HEK293 (cell line): Measurements from ENCODE around the gene TTC34.

ENCODE experiments used
- CTCF ChIA-PET: fragments of 350-600 bp; formaldehyde crosslinking; extraction: SDS; loops from one replicate; lab custom pipeline; 2021; ENCODE audit warnings: antibody characterized with exemption; lab: Yijun Ruan, JAX
- POLR2A ChIA-PET: fragments of 300-600 bp; formaldehyde crosslinking; extraction: SDS; loops from one replicate; lab custom pipeline; 2020; ENCODE audit warnings: antibody characterized with exemption, inconsistent platforms; lab: Yijun Ruan, JAX
- H3K27ac ChIP-seq: fragments of 200-500 bp; sonication (Bioruptor generic); 2 replicates; pipeline ENCODE4 v1.5.1; 2014; ENCODE audit warnings: low read depth, low read length, control low read depth, inconsistent platforms; ENCODE audit errors: extremely low read depth
- H3K36me3 ChIP-seq, 2 experiments: fragments of 200-500 bp in 1 of 2; sonication (Bioruptor generic) in 1 of 2; 1 replicate in 1 of 2; 2 replicates in 1 of 2; pipeline ENCODE4 v1.5.1; 2014 to 2017; ENCODE audit warnings: inconsistent platforms in 2 of 2, low read length in 2 of 2; ENCODE audit not compliant: control insufficient read depth in 2 of 2, insufficient read depth in 1 of 2
- H3K4me1 ChIP-seq: fragments of 200-500 bp; sonication (Bioruptor generic); 2 replicates; pipeline ENCODE4 v1.5.1; 2014; ENCODE audit warnings: mild to moderate bottlenecking, low read length, inconsistent platforms; ENCODE audit not compliant: control insufficient read depth, insufficient read depth
- H3K4me3 ChIP-seq: 2 replicates; pipeline ENCODE4 v1.5.1; 2011; ENCODE audit warnings: low read depth, mild to moderate bottlenecking, control low read depth, low read length, moderate library complexity
- H3K9me3 ChIP-seq: fragments of 200-500 bp; sonication (Bioruptor generic); 2 replicates; pipeline ENCODE4 v1.5.1; 2014; ENCODE audit warnings: low read depth, low read length, inconsistent platforms; ENCODE audit not compliant: control insufficient read depth, insufficient read depth
- KLF7 ChIP-seq: fragments of 450-650 bp; formaldehyde crosslinking; IDR thresholded peaks from 2 replicates; pipeline ENCODE4 v1.5.1; 2016; ENCODE audit warnings: missing biosample characterization, missing genetic modification characterization, borderline replicate concordance
- KLF9 ChIP-seq: fragments of 450-650 bp; formaldehyde crosslinking; IDR thresholded peaks from 2 replicates; pipeline ENCODE4 v1.5.1; 2016; ENCODE audit warnings: missing biosample characterization, missing genetic modification characterization, low read depth
- ZBTB26 ChIP-seq: fragments of 450-650 bp; formaldehyde crosslinking; optimal IDR thresholded peaks from 2 replicates; pipeline ENCODE3; 2016; ENCODE audit warnings: missing biosample characterization, mild to moderate bottlenecking, missing genetic modification characterization
- ZBTB8A ChIP-seq: fragments of 450-650 bp; formaldehyde crosslinking; IDR thresholded peaks from 2 replicates; pipeline ENCODE4 v1.5.1; 2016; ENCODE audit warnings: missing biosample characterization, missing genetic modification characterization
- ZFP41 ChIP-seq: fragments of 450-650 bp; formaldehyde crosslinking; IDR thresholded peaks from 2 replicates; pipeline ENCODE4 v1.5.1; 2016; ENCODE audit warnings: missing biosample characterization, missing genetic modification characterization, borderline replicate concordance
- ZNF140 ChIP-seq: fragments of 450-650 bp; formaldehyde crosslinking; IDR thresholded peaks from 2 replicates; pipeline ENCODE4 v1.5.1; 2016; ENCODE audit warnings: missing biosample characterization, missing genetic modification characterization
- ZNF221 ChIP-seq: fragments of 450-650 bp; formaldehyde crosslinking; IDR thresholded peaks from 2 replicates; pipeline ENCODE4 v1.5.1; 2017; ENCODE audit warnings: missing biosample characterization, missing genetic modification characterization, borderline replicate concordance
- ZNF223 ChIP-seq: fragments of 450-650 bp; formaldehyde crosslinking; IDR thresholded peaks from 2 replicates; pipeline ENCODE4 v1.5.1; 2016; ENCODE audit warnings: missing biosample characterization, missing genetic modification characterization
- ZNF26 ChIP-seq: fragments of 450-650 bp; formaldehyde crosslinking; IDR thresholded peaks from 2 replicates; pipeline ENCODE4 v1.5.1; 2016; ENCODE audit warnings: missing biosample characterization, missing genetic modification characterization
- ZNF280C ChIP-seq: fragments of 450-650 bp; formaldehyde crosslinking; IDR thresholded peaks from 2 replicates; pipeline ENCODE4 v1.5.1; 2016; ENCODE audit warnings: missing biosample characterization, missing genetic modification characterization
- ZNF350 ChIP-seq: fragments of 450-650 bp; formaldehyde crosslinking; IDR thresholded peaks from 2 replicates; pipeline ENCODE4 v1.5.0; 2017; ENCODE audit warnings: missing biosample characterization, mild to moderate bottlenecking, missing genetic modification characterization
- ZNF398 ChIP-seq: fragments of 450-650 bp; formaldehyde crosslinking; IDR thresholded peaks from 2 replicates; pipeline ENCODE4 v1.5.1; 2017; ENCODE audit warnings: missing biosample characterization, missing genetic modification characterization
- ZNF530 ChIP-seq: fragments of 450-650 bp; formaldehyde crosslinking; IDR thresholded peaks from 2 replicates; pipeline ENCODE4 v1.5.1; 2016; ENCODE audit warnings: low read depth, missing biosample characterization, missing genetic modification characterization
- ZNF658 ChIP-seq: fragments of 450-650 bp; formaldehyde crosslinking; IDR thresholded peaks from 2 replicates; pipeline ENCODE4; 2016; ENCODE audit warnings: missing biosample characterization, missing genetic modification characterization
- ZNF843 ChIP-seq: fragments of 450-650 bp; formaldehyde crosslinking; IDR thresholded peaks from 2 replicates; pipeline ENCODE4 v1.5.1; 2016; ENCODE audit warnings: missing biosample characterization, missing genetic modification characterization
- TF ChIP-seq, protein P1 (sequence below): fragments of 450-650 bp; formaldehyde crosslinking; IDR thresholded peaks from 2 replicates; pipeline ENCODE4 v1.5.1; 2016; ENCODE audit warnings: missing biosample characterization, missing genetic modification characterization, borderline replicate concordance
- TF ChIP-seq, protein P2 (sequence below): fragments of 450-650 bp; formaldehyde crosslinking; IDR thresholded peaks from 2 replicates; pipeline ENCODE4 v1.5.1; 2017; ENCODE audit warnings: missing biosample characterization, missing genetic modification characterization
- TF ChIP-seq, protein P3 (sequence below): fragments of 450-650 bp; formaldehyde crosslinking; IDR thresholded peaks from 2 replicates; pipeline ENCODE4 v1.5.1; 2016; ENCODE audit warnings: missing biosample characterization, missing genetic modification characterization, borderline replicate concordance

The TTC34 gene

GRCh38 chr1:2603521-2604155 lies 197.9 kb downstream of the TTC34 start:
- no peak overlapping the region for H3K4me3 ChIP-seq
- H3K9me3 ChIP-seq: no peaks in the 10 kb centered on the region
- no peak overlapping the region for H3K27ac ChIP-seq
- H3K36me3 ChIP-seq: no peaks in the 10 kb centered on the region
- CTCF ChIA-PET: interaction anchor here (0.6 kb wide), 1 partner anchor 240 kb away, joined by 3 read pairs; no protein-coding TSS in a partner anchor
- TF ChIP-seq ZBTB8A (tag by site-specific recombination) (no peak), ZBTB26 (tag by site-specific recombination) (no peak), ZNF26 (tag by site-specific recombination) (no peak), ZNF843 (no peak), KLF9 (tag by site-specific recombination) (no peak), ZNF223 (tag by site-specific recombination) (no peak), ZNF398 (no peak), ZNF140 (tag by site-specific recombination) (no peak), KLF7 (tag by site-specific recombination) (no peak), ZNF530 (no peak), ZFP41 (tag by site-specific recombination) (no peak), ZNF658 (tag by site-specific recombination) (no peak), ZNF280C (no peak), ZNF221 (tag by site-specific recombination) (no peak), ZNF350 (tag by site-specific recombination) (no peak)
- TF ChIP-seq, protein P1, sequence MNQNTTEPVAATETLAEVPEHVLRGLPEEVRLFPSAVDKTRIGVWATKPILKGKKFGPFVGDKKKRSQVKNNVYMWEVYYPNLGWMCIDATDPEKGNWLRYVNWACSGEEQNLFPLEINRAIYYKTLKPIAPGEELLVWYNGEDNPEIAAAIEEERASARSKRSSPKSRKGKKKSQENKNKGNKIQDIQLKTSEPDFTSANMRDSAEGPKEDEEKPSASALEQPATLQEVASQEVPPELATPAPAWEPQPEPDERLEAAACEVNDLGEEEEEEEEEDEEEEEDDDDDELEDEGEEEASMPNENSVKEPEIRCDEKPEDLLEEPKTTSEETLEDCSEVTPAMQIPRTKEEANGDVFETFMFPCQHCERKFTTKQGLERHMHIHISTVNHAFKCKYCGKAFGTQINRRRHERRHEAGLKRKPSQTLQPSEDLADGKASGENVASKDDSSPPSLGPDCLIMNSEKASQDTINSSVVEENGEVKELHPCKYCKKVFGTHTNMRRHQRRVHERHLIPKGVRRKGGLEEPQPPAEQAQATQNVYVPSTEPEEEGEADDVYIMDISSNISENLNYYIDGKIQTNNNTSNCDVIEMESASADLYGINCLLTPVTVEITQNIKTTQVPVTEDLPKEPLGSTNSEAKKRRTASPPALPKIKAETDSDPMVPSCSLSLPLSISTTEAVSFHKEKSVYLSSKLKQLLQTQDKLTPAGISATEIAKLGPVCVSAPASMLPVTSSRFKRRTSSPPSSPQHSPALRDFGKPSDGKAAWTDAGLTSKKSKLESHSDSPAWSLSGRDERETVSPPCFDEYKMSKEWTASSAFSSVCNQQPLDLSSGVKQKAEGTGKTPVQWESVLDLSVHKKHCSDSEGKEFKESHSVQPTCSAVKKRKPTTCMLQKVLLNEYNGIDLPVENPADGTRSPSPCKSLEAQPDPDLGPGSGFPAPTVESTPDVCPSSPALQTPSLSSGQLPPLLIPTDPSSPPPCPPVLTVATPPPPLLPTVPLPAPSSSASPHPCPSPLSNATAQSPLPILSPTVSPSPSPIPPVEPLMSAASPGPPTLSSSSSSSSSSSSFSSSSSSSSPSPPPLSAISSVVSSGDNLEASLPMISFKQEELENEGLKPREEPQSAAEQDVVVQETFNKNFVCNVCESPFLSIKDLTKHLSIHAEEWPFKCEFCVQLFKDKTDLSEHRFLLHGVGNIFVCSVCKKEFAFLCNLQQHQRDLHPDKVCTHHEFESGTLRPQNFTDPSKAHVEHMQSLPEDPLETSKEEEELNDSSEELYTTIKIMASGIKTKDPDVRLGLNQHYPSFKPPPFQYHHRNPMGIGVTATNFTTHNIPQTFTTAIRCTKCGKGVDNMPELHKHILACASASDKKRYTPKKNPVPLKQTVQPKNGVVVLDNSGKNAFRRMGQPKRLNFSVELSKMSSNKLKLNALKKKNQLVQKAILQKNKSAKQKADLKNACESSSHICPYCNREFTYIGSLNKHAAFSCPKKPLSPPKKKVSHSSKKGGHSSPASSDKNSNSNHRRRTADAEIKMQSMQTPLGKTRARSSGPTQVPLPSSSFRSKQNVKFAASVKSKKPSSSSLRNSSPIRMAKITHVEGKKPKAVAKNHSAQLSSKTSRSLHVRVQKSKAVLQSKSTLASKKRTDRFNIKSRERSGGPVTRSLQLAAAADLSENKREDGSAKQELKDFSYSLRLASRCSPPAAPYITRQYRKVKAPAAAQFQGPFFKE (tag by site-specific recombination): no peak
- TF ChIP-seq, protein P2, sequence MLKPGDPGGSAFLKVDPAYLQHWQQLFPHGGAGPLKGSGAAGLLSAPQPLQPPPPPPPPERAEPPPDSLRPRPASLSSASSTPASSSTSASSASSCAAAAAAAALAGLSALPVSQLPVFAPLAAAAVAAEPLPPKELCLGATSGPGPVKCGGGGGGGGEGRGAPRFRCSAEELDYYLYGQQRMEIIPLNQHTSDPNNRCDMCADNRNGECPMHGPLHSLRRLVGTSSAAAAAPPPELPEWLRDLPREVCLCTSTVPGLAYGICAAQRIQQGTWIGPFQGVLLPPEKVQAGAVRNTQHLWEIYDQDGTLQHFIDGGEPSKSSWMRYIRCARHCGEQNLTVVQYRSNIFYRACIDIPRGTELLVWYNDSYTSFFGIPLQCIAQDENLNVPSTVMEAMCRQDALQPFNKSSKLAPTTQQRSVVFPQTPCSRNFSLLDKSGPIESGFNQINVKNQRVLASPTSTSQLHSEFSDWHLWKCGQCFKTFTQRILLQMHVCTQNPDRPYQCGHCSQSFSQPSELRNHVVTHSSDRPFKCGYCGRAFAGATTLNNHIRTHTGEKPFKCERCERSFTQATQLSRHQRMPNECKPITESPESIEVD: no peak
- TF ChIP-seq, protein P3, sequence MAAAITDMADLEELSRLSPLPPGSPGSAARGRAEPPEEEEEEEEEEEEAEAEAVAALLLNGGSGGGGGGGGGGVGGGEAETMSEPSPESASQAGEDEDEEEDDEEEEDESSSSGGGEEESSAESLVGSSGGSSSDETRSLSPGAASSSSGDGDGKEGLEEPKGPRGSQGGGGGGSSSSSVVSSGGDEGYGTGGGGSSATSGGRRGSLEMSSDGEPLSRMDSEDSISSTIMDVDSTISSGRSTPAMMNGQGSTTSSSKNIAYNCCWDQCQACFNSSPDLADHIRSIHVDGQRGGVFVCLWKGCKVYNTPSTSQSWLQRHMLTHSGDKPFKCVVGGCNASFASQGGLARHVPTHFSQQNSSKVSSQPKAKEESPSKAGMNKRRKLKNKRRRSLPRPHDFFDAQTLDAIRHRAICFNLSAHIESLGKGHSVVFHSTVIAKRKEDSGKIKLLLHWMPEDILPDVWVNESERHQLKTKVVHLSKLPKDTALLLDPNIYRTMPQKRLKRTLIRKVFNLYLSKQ (tag by site-specific recombination): no peak
- TF ChIP-seq, all 188 proteins: peak for 0
- POLR2A ChIA-PET: no interaction called here
- H3K4me1 ChIP-seq: no peaks in the 10 kb centered on the region
